Panc1 (cell line): Measurements from ENCODE around the gene ZNF761.
"Not testable (repeated sequence)": the region's sequence is repeated elsewhere in the genome, so short reads cannot be mapped to it uniquely, and the experiment has no call there.

ENCODE experiments used
- CTCF ChIP-seq: fragments of 450-650 bp; IDR thresholded peaks from 2 replicates; pipeline ENCODE4 v1.5.1; 2017; ENCODE audit warnings: mild to moderate bottlenecking
- POLR2AphosphoS5 ChIP-seq: IDR thresholded peaks from 2 replicates; pipeline ENCODE4 v1.6.1; 2012; ENCODE audit warnings: mild to moderate bottlenecking, low read depth, low read length, moderate library complexity

- TF ChIP-seq CTCF, POLR2AphosphoS5: not testable (repeated sequence)
Measured at GRCh38 chr19:53423680-53424079, 8.1 kb upstream of the ZNF761 start.
